Common myeloid progenitor, CD34-positive (primary cell): ENCODE data around the gene POU3F1.

ENCODE experiments used
- CTCF ChIA-PET: fragments of 350-600 bp; sonication (Branson Sonifier 250); formaldehyde crosslinking; loops from one replicate; lab custom pipeline; 2021; ENCODE audit warnings: antibody characterized with exemption; lab: Charles Lee
- POLR2A ChIA-PET: fragments of 350-600 bp; sonication (Branson Sonifier 250); formaldehyde crosslinking; loops from one replicate; lab custom pipeline; 2021; ENCODE audit warnings: antibody characterized with exemption; lab: Charles Lee
- DNase-seq, 3 donors: peaks; one replicate each; pipeline versions ENCODE4 v3.0.0 to v3.0.0-alpha.2; 2013
- H3K27ac ChIP-seq, 2 experiments: 1 replicate in 1 of 2; 2 replicates in 1 of 2; pipeline ENCODE4 v1.7.0; 2013; ENCODE audit warnings: inconsistent platforms in 2 of 2, low read length in 2 of 2, mild to moderate bottlenecking in 2 of 2, low read depth in 1 of 2, moderate library complexity in 1 of 2; ENCODE audit not compliant: severe bottlenecking in 2 of 2, insufficient read depth in 1 of 2, poor library complexity in 1 of 2
- H3K27me3 ChIP-seq, 5 experiments: replicated peaks in 2 of 5; 1 replicate in 3 of 5; 2 replicates in 2 of 5; pipeline versions ENCODE4 v1.6.1 to v1.7.0; 2013; ENCODE audit warnings: low read length in 4 of 5, mild to moderate bottlenecking in 2 of 5, moderate library complexity in 2 of 5, inconsistent platforms in 1 of 5; ENCODE audit not compliant: insufficient read depth in 5 of 5, control insufficient read depth in 4 of 5
- H3K36me3 ChIP-seq, 4 experiments: 1 replicate in 2 of 4; 2 replicates in 2 of 4; pipeline versions ENCODE4 v1.6.1 to v1.7.0; 2013; ENCODE audit warnings: low read length in 3 of 4, control low read depth in 1 of 4, mild to moderate bottlenecking in 1 of 4; ENCODE audit not compliant: control insufficient read depth in 4 of 4, insufficient read depth in 4 of 4
- H3K4me1 ChIP-seq, 4 experiments: 1 replicate in 3 of 4; 2 replicates in 1 of 4; pipeline versions ENCODE4 v1.6.1 to v1.7.1; 2013; ENCODE audit warnings: low read length in 3 of 4, mild to moderate bottlenecking in 3 of 4, control low read depth in 1 of 4, inconsistent platforms in 1 of 4, moderate library complexity in 1 of 4; ENCODE audit not compliant: control insufficient read depth in 4 of 4, insufficient read depth in 4 of 4; ENCODE audit errors: control extremely low read depth in 1 of 4
- H3K4me3 ChIP-seq, 7 experiments: 1 replicate in 4 of 7; 2 replicates in 3 of 7; pipeline versions ENCODE4 v1.5.1 to v1.7.0; 2013; ENCODE audit warnings: mild to moderate bottlenecking in 7 of 7, low read length in 6 of 7, moderate library complexity in 6 of 7, inconsistent platforms in 2 of 7, low read depth in 2 of 7, control low read depth in 1 of 7; ENCODE audit not compliant: insufficient read depth in 4 of 7, control insufficient read depth in 1 of 7; ENCODE audit errors: extremely low read depth in 1 of 7
- H3K9me3 ChIP-seq, 5 experiments: 1 replicate in 4 of 5; 2 replicates in 1 of 5; pipeline versions ENCODE4 v1.6.1 to v1.7.1; 2013; ENCODE audit warnings: low read length in 4 of 5, mild to moderate bottlenecking in 2 of 5, inconsistent platforms in 1 of 5, low read depth in 1 of 5, moderate library complexity in 1 of 5; ENCODE audit not compliant: control insufficient read depth in 4 of 5, insufficient read depth in 2 of 5; ENCODE audit errors: control extremely low read depth in 1 of 5
- WGBS: methylation state at CpG from one replicate; pipeline ENCODE4 v1.1.5; 2013; ENCODE audit not compliant: insufficient coverage; 5-methylcytosine and 5-hydroxymethylcytosine counted together

POU3F1 gene

DNA sequence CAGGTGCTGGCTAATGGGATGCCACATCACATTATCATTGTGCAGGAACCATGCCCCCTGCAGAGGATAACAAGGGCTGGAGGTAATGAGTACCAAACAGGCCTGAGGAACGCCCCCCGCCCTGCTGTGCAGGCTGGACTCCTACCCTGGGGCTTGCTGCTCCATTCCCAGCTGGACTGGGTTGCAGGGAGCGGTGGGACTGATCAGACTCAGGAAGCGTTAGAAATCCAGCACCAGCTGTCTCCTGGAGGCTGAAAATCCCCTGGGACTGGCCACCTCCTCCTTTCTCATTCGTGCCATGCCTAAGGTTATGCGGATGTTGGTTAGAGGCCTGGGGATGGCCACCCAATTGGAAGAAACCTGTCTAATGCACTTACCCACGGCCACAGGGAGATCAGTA, 36.9 kb upstream of the POU3F1 start:
- Histone ChIP-seq H3K4me3 (no peak overlapping the region), H3K9me3 (no peaks in the 10 kb centered on the region), H3K27me3 (peaks cover 0 to 3% (median 0%) of the 10 kb centered on the region in 5 experiments), H3K4me1 (no peaks in the 10 kb centered on the region), H3K36me3 (no peaks in the 10 kb centered on the region), H3K27ac (no peak overlapping the region)
- ChIA-PET POLR2A (no interaction called here), CTCF (interaction anchor here (1.4 kb wide), 1 partner anchor 45 kb away, joined by 3 read pairs; no protein-coding TSS in a partner anchor)
- 98% methylated on average over 6 of the region's 7 CpGs for WGBS
- no peak for DNase-seq

GRCh38 chr1:38082769-38083263, 36.2 kb upstream of the POU3F1 start:
- ChIA-PET CTCF (interaction anchor here (0.9 to 1.9 kb wide), 2 partner anchors 11 to 46 kb away, joined by 3 to 9 read pairs; no protein-coding TSS in a partner anchor), POLR2A (no interaction called here)
- DNase-seq, result no peak
- peaks cover 0 to 2% (median 0%) of the 10 kb centered on the region in 5 experiments for H3K27me3 ChIP-seq
- no peaks in the 10 kb centered on the region for H3K4me1 ChIP-seq
- no peak overlapping the region for H3K27ac ChIP-seq
- no CpG with 5 or more reads among the region's 3 CpGs for WGBS
- no peaks in the 10 kb centered on the region for H3K36me3 ChIP-seq
- H3K4me3 ChIP-seq, result no peak overlapping the region
- no peaks in the 10 kb centered on the region for H3K9me3 ChIP-seq

DNA sequence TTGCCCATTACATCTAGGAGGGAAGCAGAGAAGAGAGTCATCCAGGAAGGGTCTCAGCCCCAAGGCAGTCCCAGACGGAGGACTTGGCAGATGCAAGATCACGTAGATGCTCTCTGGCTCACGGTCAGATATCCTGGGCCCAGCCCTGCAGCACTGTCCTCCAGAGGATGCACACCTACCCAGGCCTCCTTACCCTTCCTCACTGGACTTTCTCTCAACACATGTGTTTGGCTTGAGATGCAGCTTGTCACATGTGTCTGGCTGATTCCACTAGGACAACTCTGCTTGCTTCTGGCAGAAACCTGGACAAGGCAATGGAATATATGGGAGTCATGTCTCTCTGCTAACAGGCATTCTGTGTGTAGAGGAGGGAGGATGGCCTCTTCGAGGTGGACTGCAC, 32.4 kb upstream of the POU3F1 start:
- Histone ChIP-seq H3K27me3 (peaks cover 0 to 6% (median 0%) of the 10 kb centered on the region in 5 experiments), H3K4me3 (no peak overlapping the region), H3K36me3 (no peaks in the 10 kb centered on the region), H3K4me1 (no peaks in the 10 kb centered on the region), H3K27ac (no peak overlapping the region), H3K9me3 (no peaks in the 10 kb centered on the region)
- CTCF ChIA-PET, result no interaction called here
- POLR2A ChIA-PET, result no interaction called here
- 100% methylated on average over 2 of the region's 4 CpGs for WGBS
- DNase-seq, result no peak

DNA sequence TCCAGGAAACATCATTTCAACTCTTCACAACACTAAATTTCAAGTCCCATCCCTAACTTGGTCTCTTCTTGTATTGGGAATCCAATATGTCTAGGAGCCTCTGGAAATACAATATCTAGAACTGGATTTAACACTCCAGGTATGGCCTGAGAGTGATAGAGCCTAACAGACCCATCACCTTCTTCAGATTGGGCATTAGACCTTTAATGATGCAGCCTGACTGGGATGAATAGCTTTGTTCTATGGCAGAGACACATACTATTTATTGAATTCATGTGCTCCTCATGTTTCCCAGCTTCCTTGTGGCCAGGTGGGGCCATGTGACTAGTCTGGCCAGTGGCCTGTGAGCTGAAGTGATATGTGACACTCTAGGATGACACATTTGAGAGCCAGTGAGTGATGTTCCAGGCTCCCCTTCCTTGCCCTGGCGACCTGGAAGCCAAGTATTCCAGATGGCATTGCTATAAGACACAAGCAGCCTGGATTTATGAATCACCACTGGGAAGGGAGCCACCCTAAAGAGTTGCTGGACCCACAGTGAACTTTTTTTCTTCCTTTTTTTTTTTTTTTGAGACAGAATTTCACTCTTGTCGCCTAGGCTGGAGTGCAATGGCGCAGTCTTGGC, 31.0 kb upstream of the POU3F1 start:
- no peaks in the 10 kb centered on the region for H3K9me3 ChIP-seq
- no peak for DNase-seq
- no peak overlapping the region for H3K27ac ChIP-seq
- no peaks in the 10 kb centered on the region for H3K36me3 ChIP-seq
- CTCF ChIA-PET, result no interaction called here
- no peaks in the 10 kb centered on the region for H3K4me1 ChIP-seq
- no peak overlapping the region for H3K4me3 ChIP-seq
- POLR2A ChIA-PET, result no interaction called here
- H3K27me3 ChIP-seq, result peaks cover 0 to 8% (median 0%) of the 10 kb centered on the region in 5 experiments
- 100% methylated on average over 1 of the region's 3 CpGs for WGBS

DNA sequence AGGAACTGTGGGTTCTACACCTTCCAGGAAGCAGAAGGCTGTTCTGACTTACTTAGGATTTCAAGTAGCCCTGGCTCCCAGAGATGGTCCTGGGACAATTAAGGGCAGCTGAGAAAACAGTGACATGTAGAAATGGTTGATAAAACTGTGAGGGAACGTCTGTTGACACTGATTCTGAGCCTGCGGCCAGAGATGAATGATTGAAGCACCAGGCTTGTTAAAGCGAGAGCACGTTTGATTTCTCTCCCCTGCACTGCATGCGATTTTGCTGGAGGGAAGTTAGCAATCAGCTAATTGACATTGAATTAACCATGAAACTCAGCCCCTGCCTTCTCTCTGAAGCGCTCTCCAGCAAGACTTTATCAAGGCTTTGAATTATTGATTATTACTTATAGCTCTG, 29.9 kb upstream of the POU3F1 start:
- H3K27me3 ChIP-seq, result peaks cover 0 to 8% (median 0%) of the 10 kb centered on the region in 5 experiments
- H3K4me3 ChIP-seq, result no peak overlapping the region
- H3K9me3 ChIP-seq, result no peaks in the 10 kb centered on the region
- no peak for DNase-seq
- 54% methylated on average over 5 of the region's 6 CpGs for WGBS
- H3K27ac ChIP-seq, result no peak overlapping the region
- H3K36me3 ChIP-seq, result no peaks in the 10 kb centered on the region
- ChIA-PET CTCF (no interaction called here), POLR2A (no interaction called here)
- no peaks in the 10 kb centered on the region for H3K4me1 ChIP-seq

DNA sequence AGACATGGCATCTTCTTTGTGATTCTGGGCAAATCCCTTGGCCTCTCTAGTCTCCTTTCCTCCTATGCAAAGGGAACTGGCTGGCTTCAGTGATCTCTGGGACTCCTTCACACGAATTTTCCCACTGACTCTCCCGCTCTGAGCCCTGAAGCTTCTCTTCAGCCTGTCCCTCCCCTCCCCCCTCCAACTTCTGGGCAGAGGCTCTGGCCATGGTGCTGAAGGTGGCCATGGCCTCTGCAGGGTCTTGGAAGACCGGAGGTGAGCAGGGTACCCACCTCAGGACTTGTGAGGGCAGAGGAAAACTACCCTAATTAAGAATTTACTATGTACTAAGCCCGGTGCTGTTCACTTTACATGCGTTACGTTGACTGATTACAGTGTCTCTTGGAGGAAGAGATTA, 29.4 kb upstream of the POU3F1 start:
- CTCF ChIA-PET, result no interaction called here
- no peaks in the 10 kb centered on the region for H3K36me3 ChIP-seq
- POLR2A ChIA-PET, result no interaction called here
- H3K4me3 ChIP-seq, result no peak overlapping the region
- WGBS, result 46% methylated on average over 6 of the region's 6 CpGs
- peak in 2 of 3 donors; percentile 41 to 43 for DNase-seq
- H3K27me3 ChIP-seq, result peaks cover 0 to 10% (median 0%) of the 10 kb centered on the region in 5 experiments
- H3K9me3 ChIP-seq, result no peaks in the 10 kb centered on the region
- H3K4me1 ChIP-seq, result no peaks in the 10 kb centered on the region
- H3K27ac ChIP-seq, result no peak overlapping the region

DNA sequence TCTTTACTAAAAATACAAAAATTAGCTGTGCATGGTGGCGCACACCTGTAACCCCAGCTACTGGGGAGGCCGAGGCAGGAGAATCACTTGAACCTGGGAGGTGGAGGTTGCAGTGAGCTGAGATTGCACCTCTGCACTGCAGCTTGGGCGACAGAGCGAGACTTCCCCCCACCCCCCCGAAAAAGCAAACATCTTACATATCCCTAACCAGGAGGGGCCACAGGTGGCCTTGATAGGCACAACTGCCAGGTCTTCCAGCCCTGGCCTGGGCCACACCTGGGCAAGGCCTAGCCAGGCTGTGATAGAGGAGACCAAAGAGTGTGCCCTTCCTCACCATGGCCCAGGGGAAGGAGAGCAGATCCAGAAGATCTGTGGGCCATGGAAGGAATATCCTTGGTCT, 28.6 kb upstream of the POU3F1 start:
- H3K27me3 ChIP-seq, result peaks cover 0 to 10% (median 0%) of the 10 kb centered on the region in 5 experiments
- no peaks in the 10 kb centered on the region for H3K4me1 ChIP-seq
- WGBS, result 98% methylated on average over 4 of the region's 5 CpGs
- no peaks in the 10 kb centered on the region for H3K36me3 ChIP-seq
- ChIA-PET CTCF (no interaction called here), POLR2A (no interaction called here)
- no peak overlapping the region for H3K4me3 ChIP-seq
- no peaks in the 10 kb centered on the region for H3K9me3 ChIP-seq
- DNase-seq, result no peak
- H3K27ac ChIP-seq, result no peak overlapping the region
